Lower lobe of right lung (tissue), 2 donors: ENCODE measurements around the gene ZNF784. TPM values are rescaled to one million over a fixed set of nuclear protein-coding genes. Genes with fewer than 3 reads are reported as not detected.

Experiments used
- ATAC-seq, 2 donors: fragments of 200-7000 bp; cut with Tn5 transposase; one replicate each; pipeline ENCODE4 v1.9.1; 2020 to 2022; ENCODE audit warnings: mild to moderate bottlenecking in 2 of 2, moderate library complexity in 2 of 2
- DNase-seq: peaks from one replicate; pipeline ENCODE4 v3.0.0-alpha.2; 2020
- H3K27ac ChIP-seq: fragments of 200-600 bp; one replicate; pipeline ENCODE4 v1.8.0; 2022
- H3K27me3 ChIP-seq: fragments of 200-600 bp; one replicate; pipeline ENCODE4 v1.8.0; 2022; ENCODE audit warnings: low read depth
- H3K36me3 ChIP-seq: fragments of 200-600 bp; one replicate; pipeline ENCODE4 v1.8.0; 2022; ENCODE audit warnings: mild to moderate bottlenecking
- H3K4me1 ChIP-seq: fragments of 200-600 bp; one replicate; pipeline ENCODE4 v1.8.0; 2022
- H3K4me3 ChIP-seq: fragments of 200-600 bp; one replicate; pipeline ENCODE4 v1.8.0; 2022; ENCODE audit warnings: mild to moderate bottlenecking
- H3K9me3 ChIP-seq: fragments of 200-600 bp; one replicate; pipeline ENCODE4 v1.8.0; 2022
- intact Hi-C: fragments of 100-400 bp; cut with DNase I; formaldehyde crosslinking; loops from one replicate; pipeline ENCODE4 v1.11.0; 2022
- total RNA-seq: library from RNA; stranded (reverse); fragmentation: NEBNext Ultra II Directional; extraction: Animal tissue kit (Norgen Biotek cat#: 25700); gene quantifications from one replicate; pipeline ENCODE4 v1.2.1, GENCODE V29; 2021
- TF ChIP-seq, protein P1 (sequence below): fragments of 200-600 bp; IDR thresholded peaks from one replicate; pipeline ENCODE4 v1.8.0; 2022; ENCODE audit warnings: antibody characterized with exemption, mild to moderate bottlenecking
- donor health status: DM: no; HTN: yes; CAD: no; lungs with severe emphysema.

Gene ZNF784
- total RNA-seq, 1 donor from 2014 or later = 7.1 TPM

DNA sequence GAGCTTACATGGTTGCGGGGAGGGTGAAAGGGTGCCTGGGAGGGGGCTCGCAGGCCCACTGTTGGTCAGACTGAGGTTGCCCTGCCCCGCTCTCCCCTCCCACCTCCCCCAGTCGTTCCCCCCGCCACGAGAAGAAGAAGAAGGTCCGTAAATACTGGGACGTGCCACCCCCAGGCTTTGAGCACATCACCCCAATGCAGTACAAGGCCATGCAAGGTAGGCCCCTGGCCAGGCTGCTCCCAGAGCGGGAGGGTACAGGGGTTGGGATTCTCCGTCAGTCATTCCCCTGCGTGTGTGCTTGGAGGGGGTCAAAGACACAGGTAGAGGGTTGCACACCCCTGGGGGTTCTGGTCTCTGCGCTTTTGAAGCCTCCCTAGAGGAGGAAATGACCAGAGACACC, 36.0 kb upstream of the ZNF784 start:
- ATAC-seq = no peak
- Histone ChIP-seq H3K4me1 (peaks cover 42% of the 10 kb centered on the region), H3K4me3 (no peak overlapping the region), H3K27me3 (no peaks in the 10 kb centered on the region), H3K36me3 (peaks cover 68% of the 10 kb centered on the region), H3K27ac (no peak overlapping the region), H3K9me3 (no peaks in the 10 kb centered on the region)
- DNase-seq = no peak
- intact Hi-C loops = no loop called here
- TF ChIP-seq, protein P1, sequence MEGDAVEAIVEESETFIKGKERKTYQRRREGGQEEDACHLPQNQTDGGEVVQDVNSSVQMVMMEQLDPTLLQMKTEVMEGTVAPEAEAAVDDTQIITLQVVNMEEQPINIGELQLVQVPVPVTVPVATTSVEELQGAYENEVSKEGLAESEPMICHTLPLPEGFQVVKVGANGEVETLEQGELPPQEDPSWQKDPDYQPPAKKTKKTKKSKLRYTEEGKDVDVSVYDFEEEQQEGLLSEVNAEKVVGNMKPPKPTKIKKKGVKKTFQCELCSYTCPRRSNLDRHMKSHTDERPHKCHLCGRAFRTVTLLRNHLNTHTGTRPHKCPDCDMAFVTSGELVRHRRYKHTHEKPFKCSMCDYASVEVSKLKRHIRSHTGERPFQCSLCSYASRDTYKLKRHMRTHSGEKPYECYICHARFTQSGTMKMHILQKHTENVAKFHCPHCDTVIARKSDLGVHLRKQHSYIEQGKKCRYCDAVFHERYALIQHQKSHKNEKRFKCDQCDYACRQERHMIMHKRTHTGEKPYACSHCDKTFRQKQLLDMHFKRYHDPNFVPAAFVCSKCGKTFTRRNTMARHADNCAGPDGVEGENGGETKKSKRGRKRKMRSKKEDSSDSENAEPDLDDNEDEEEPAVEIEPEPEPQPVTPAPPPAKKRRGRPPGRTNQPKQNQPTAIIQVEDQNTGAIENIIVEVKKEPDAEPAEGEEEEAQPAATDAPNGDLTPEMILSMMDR = no peak

DNA sequence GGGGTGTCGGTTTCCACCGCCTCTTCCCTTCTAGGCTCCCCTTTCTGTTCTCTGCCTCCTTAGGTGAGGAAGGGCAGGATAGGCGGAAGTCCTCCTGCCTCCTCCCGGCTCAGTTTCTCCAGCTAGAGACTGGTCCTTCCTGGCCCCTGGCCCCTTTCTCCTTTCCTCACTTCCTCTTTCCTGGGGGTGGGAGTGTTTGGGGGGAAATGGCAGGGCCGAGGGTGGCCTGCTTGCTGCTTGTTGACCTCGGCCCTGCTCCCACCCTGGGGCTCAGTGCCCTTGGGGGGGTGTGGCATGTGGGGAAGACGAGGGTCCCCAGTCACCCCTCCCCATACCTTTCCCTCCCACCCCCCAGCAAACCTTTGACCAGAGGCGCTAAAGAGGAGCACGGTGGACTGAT, 35.5 kb upstream of the ZNF784 start:
- no peak overlapping the region for H3K4me3 ChIP-seq
- TF ChIP-seq, protein P1 = no peak
- H3K27me3 ChIP-seq = no peaks in the 10 kb centered on the region
- peaks cover 42% of the 10 kb centered on the region for H3K4me1 ChIP-seq
- no peak overlapping the region for H3K27ac ChIP-seq
- no peak for DNase-seq
- no peaks in the 10 kb centered on the region for H3K9me3 ChIP-seq
- no peak for ATAC-seq
- H3K36me3 ChIP-seq = peaks cover 64% of the 10 kb centered on the region
- intact Hi-C loops = no loop called here

DNA sequence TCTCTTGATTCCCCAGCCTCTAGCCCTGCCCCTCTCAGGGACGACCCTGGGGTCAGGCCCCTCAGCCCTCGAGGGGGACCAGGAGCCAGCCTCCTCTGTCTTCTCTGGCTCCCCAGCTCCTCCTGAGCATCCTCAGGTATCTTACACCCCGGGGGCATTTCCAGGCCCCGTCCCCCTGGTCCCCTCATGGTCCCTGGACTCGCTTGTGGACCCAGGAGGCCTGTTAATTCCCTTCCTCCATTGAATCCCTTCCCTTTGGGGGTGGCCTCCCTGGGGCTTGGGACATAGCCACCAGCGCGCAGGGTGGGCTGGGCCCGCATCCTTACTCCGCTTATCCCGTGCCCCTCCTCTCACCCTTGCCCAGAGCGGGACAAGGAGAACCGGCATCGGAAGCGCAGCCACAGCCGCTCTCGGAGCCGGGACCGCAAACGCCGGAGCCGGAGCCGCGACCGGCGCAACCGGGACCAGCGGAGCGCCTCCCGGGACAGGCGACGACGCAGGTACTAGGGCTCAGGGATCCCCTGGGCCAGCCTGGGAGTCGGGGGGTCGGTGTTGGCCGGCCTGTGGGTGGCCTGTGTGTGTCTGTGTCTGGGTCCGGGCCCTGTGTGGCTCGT, 34.6 kb upstream of the ZNF784 start:
- H3K9me3 ChIP-seq = no peaks in the 10 kb centered on the region
- no peak overlapping the region for H3K4me3 ChIP-seq
- H3K36me3 ChIP-seq = peaks cover 55% of the 10 kb centered on the region
- H3K27me3 ChIP-seq = no peaks in the 10 kb centered on the region
- ATAC-seq (no peak), DNase-seq (no peak)
- H3K4me1 ChIP-seq = peaks cover 42% of the 10 kb centered on the region
- no peak overlapping the region for H3K27ac ChIP-seq
- TF ChIP-seq, protein P1 = no peak
- intact Hi-C loops = no loop called here

DNA sequence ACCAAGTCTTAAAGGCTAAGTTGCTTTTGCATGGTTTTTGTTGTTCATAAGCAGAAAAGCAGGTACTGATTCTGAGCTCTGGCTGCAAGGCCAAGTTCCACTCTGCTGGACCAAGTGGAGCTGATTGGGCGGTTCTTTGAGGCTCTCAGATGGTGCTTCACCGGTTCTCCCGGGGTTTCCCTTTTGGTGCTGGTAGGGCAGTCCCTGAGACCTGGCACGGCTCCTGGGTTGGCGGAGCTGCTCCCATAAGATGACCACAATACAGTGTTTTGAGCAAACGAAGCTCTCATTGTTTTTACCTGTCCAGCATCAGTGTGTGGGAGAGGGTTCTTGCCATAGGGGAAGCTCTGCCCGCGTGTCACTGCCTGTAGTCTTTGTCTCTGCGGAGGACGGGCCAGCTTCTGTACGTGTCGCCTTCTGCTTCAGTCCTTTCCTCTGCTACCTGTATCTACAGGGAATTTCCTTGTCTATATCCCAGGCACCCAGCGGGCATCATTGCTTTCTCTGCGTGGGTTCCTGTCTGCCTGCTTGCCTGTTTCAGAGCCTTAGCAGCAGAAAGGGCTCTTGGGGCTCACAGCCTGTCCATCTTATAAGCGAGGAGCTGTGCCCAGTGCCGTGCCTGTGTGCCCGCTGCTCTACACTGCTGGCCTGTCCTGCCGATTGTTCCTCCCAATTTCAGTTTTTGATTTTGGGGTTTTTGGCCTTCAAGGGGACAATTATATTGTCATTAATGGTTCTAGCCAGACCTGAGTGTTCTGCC, 32.8 kb upstream of the ZNF784 start:
- Histone ChIP-seq H3K27me3 (no peaks in the 10 kb centered on the region), H3K4me3 (peak overlapping the region; percentile 95), H3K27ac (no peak overlapping the region), H3K9me3 (no peaks in the 10 kb centered on the region), H3K36me3 (peaks cover 43% of the 10 kb centered on the region), H3K4me1 (peaks cover 49% of the 10 kb centered on the region)
- no peak for ATAC-seq
- TF ChIP-seq, protein P1 = no peak
- DNase-seq = no peak
- intact Hi-C loops = no loop called here

DNA sequence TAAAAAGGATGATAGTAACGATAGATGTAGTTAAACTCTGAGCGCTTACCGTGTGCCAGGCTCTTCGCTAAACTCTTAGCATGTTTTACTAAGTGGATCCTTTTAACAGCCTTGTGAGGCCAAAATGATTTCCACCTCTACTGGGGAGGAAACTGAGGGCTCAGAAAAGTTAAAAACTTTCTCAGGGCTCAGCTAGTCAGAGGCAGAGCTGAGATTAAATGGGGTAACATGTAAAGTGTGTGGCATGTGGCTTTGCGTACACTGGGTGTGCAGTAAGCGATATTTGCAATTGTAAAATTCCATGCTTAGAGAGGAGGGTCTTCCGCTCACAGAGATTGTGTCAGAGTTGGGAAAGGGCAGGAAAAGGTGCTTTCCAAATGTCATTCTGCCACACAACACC, 32.2 kb upstream of the ZNF784 start:
- ATAC-seq (no peak), DNase-seq (no peak)
- H3K36me3 ChIP-seq = peaks cover 37% of the 10 kb centered on the region
- H3K4me1 ChIP-seq = peaks cover 49% of the 10 kb centered on the region
- H3K9me3 ChIP-seq = no peaks in the 10 kb centered on the region
- TF ChIP-seq, protein P1 = no peak
- peak overlapping the region; percentile 95 for H3K4me3 ChIP-seq
- no peaks in the 10 kb centered on the region for H3K27me3 ChIP-seq
- intact Hi-C loops = no loop called here
- H3K27ac ChIP-seq = no peak overlapping the region
